ENCODE results near the gene RAPGEF5.

The RAPGEF5 gene

DNA sequence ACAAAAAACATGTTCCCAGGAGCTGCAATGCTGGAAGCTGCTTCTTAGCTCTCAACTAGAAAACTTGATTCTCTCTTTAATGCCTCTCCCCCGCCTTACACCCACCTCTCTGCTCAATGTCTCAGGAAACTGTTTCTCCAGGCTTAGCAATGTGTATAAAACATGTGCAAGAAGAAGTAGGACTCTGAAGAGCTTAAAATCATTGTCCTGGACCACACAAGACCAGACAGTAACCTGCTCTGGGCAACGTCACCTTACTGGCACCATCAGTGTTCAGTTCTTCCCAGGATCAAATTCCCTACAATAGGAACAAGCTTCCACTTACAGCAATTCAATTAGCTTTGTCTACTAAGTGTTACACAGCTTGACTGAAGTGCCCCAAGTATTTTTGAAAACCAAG is 104.9 kb downstream of the RAPGEF5 start:
- H3K27ac ChIP-seq, result no peak overlapping the region
- no peak for TF ChIP-seq ZFX (IDR thresholded peaks at IDR 0.05; ENCODE audit: borderline replicate concordance)
- TF ChIP-seq, protein P1, sequence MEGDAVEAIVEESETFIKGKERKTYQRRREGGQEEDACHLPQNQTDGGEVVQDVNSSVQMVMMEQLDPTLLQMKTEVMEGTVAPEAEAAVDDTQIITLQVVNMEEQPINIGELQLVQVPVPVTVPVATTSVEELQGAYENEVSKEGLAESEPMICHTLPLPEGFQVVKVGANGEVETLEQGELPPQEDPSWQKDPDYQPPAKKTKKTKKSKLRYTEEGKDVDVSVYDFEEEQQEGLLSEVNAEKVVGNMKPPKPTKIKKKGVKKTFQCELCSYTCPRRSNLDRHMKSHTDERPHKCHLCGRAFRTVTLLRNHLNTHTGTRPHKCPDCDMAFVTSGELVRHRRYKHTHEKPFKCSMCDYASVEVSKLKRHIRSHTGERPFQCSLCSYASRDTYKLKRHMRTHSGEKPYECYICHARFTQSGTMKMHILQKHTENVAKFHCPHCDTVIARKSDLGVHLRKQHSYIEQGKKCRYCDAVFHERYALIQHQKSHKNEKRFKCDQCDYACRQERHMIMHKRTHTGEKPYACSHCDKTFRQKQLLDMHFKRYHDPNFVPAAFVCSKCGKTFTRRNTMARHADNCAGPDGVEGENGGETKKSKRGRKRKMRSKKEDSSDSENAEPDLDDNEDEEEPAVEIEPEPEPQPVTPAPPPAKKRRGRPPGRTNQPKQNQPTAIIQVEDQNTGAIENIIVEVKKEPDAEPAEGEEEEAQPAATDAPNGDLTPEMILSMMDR (IDR thresholded peaks at IDR 0.05), result no peak

DNA sequence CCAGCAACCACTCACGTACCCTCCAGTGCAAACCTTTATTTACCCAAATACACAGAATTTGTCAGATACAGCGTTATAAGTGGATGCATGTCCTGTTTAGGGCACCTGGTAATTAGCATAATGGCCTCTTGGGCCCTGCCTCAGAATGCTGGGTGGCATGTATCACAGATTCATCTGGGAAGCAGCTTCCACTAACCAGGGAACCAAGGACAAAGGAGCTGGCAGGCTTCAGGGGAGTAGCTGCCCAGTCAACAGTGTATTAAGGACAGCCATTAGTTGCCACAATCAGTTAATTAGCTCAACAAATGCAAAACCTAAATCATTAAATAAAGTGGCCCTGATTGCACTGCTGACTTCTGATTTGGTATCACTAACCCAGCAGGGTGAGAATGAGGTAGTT is 105.7 kb downstream of the RAPGEF5 start:
- no peak overlapping the region for H3K27ac ChIP-seq
- no peak for TF ChIP-seq ZFX (IDR thresholded peaks at IDR 0.05; ENCODE audit: borderline replicate concordance)
- TF ChIP-seq, protein P1 (IDR thresholded peaks at IDR 0.05), result no peak

DNA sequence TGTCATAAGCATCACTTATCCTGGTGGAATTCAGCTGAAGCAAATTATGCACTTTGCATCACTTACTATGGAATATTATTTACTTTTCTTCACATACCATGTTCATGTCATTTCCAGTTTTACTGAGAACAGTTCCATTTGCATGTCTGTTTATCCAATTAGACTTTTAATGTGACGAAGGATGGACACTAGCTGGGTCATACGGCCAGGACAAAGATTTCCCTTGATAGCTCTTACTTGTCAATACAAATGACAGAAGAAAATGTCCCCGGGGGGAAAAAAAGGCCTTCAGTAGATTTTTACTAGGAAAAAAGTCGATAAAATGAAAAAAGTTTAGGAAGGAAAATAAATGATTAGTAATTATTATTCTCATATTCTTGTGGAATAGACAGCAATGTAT is 106.6 kb downstream of the RAPGEF5 start:
- TF ChIP-seq ZFX (IDR thresholded peaks at IDR 0.05; ENCODE audit: borderline replicate concordance), result no peak
- TF ChIP-seq, protein P1 (IDR thresholded peaks at IDR 0.05), result no peak
- no peak overlapping the region for H3K27ac ChIP-seq

DNA sequence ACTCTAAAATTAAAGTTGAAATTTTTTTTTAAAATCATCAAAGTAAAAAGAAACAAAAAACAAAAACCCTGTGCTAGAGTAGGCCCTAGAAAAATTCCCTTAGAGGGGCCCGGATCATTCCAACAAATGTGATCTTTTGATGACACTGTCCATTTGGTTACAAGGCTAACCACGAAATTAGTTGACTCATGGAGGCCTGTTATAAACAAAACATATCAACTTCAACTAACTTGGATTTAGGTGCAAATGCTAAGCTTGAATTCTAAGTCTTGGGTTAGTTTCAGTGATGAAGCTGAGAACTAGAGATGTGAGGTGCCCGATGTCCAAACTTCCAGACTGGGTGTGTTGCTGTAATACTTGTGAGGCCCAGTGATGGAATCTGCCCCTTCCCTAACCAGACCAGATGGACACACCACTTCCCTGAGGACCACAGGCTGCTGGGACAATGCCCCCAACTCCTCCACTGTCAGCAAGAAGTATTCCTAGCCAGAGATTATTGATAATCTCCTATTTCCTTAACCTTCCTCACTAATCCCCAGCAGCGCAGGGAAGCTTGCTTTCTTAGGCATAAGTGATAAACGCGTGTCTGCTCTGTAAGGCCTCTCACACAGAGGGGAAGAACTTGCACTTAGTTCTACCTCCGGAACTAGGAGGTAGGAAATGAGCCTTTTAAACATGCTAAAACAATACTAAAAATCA is 108.7 kb downstream of the RAPGEF5 start:
- H3K27ac ChIP-seq, result no peak overlapping the region
- TF ChIP-seq, protein P1 (IDR thresholded peaks at IDR 0.05), result no peak
- no peak for TF ChIP-seq ZFX (IDR thresholded peaks at IDR 0.05; ENCODE audit: borderline replicate concordance)

DNA sequence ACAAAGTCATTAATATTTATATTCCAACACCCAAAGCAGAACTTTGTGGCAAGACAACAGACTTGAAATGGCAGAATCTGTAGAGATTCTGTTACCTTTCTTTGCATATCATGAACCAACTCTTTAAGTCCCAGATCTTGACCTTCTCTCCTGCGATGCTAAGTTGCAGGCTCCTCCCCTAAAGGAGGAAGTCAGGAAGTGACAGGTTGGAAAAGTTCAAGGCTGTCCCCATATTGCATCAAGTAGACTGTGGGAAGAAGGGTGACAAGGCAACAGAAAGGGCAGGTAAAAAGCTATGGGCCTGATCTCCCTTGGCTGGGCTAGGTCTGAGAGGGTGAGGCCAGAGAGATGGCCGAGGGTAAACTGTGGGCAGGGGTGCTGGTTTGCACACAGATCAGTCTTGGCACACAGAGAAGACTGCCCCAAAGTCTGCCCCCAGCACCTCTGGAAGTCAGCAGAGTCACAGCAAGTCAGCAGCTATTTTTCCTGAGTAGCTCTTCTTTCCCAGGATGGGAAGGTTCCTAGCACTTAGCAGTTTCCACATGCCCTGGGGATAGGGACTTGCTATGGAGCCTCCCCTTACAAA is 115.1 kb downstream of the RAPGEF5 start:
- TF ChIP-seq ZFX (IDR thresholded peaks at IDR 0.05; ENCODE audit: borderline replicate concordance), result no peak
- TF ChIP-seq, protein P1 (IDR thresholded peaks at IDR 0.05), result no peak
- no peak overlapping the region for H3K27ac ChIP-seq

DNA sequence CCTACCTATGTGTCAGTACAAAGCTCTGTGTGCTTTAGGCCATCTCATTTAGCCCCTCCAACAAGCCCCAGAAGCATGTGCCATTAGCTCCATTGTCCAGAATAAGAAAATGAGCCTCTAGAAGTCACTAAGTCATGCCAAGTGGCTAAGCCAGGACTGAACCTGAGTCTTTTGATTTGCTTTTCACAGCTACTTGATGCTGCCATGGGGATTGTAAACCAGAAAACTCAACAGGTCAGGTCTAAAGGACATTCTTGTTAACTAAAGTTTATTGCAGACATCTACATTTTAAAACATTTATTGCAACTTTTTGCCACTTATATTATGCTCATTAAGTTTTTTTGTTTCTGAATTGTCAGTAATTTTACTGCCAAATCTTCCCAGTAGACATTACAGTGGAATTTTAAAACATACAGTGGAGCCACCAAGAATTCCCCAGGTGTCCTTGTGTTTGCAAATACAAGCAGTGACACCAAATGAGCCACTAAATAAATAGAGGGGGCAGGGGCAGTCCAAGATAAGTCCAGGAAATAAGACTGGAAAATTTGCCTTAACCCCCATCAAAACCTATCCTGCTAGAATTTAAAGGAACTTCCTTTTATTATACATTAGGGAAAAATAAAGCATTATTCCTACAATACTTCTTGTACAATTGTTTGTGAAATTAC is 115.9 kb downstream of the RAPGEF5 start:
- TF ChIP-seq ZFX (IDR thresholded peaks at IDR 0.05; ENCODE audit: borderline replicate concordance), result no peak
- TF ChIP-seq, protein P1 (IDR thresholded peaks at IDR 0.05), result no peak
- no peak overlapping the region for H3K27ac ChIP-seq

All from 22Rv1 (cell line).